K562 (cell line): ENCODE data around the gene UBE3B.

ENCODE experiments used
- IFI16 ChIP-seq: fragments of 250-450 bp; sonication (Bioruptor Pico); IDR thresholded peaks from 2 replicates; pipeline ENCODE4 v2.1.2; 2022; ENCODE audit warnings: mild to moderate bottlenecking, inconsistent platforms
- SNIP1 ChIP-seq: fragments of 450-650 bp; IDR thresholded peaks from 2 replicates; pipeline ENCODE4 v1.7.1; 2017; ENCODE audit warnings: low read depth, mild to moderate bottlenecking
- TF ChIP-seq, protein P1 (sequence below): fragments of 150-350 bp; IDR thresholded peaks from 2 replicates; pipeline ENCODE4 v1.6.1; 2014; ENCODE audit warnings: low read depth, mild to moderate bottlenecking, low read length, borderline replicate concordance

- no peak for TF ChIP-seq SNIP1
- no peak for TF ChIP-seq IFI16
- TF ChIP-seq, protein P1, sequence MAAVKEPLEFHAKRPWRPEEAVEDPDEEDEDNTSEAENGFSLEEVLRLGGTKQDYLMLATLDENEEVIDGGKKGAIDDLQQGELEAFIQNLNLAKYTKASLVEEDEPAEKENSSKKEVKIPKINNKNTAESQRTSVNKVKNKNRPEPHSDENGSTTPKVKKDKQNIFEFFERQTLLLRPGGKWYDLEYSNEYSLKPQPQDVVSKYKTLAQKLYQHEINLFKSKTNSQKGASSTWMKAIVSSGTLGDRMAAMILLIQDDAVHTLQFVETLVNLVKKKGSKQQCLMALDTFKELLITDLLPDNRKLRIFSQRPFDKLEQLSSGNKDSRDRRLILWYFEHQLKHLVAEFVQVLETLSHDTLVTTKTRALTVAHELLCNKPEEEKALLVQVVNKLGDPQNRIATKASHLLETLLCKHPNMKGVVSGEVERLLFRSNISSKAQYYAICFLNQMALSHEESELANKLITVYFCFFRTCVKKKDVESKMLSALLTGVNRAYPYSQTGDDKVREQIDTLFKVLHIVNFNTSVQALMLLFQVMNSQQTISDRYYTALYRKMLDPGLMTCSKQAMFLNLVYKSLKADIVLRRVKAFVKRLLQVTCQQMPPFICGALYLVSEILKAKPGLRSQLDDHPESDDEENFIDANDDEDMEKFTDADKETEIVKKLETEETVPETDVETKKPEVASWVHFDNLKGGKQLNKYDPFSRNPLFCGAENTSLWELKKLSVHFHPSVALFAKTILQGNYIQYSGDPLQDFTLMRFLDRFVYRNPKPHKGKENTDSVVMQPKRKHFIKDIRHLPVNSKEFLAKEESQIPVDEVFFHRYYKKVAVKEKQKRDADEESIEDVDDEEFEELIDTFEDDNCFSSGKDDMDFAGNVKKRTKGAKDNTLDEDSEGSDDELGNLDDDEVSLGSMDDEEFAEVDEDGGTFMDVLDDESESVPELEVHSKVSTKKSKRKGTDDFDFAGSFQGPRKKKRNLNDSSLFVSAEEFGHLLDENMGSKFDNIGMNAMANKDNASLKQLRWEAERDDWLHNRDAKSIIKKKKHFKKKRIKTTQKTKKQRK = no peak
Measured at GRCh38 chr12:109563291-109564284, 86.2 kb downstream of the UBE3B start.
